Renal cortex interstitium (tissue), 11 donors: ENCODE results near the gene NRBF2. TPM values are rescaled to one million over a fixed set of nuclear protein-coding genes. Genes with fewer than 3 reads are reported as not detected.
A peak's percentile ranks its signal among the peaks of the same experiment; 100 is the strongest.

ENCODE experiments used
- DNase-seq, 11 donors: peaks; one replicate each; pipeline ENCODE4 v3.0.0-alpha.2; 2013; ENCODE audit warnings: low read depth in 9 of 11, low spot score in 4 of 11; ENCODE audit errors: extremely low read depth in 1 of 11
- polyA plus RNA-seq, 3 donors: library from polyadenylated mRNA; unstranded; fragments of 120-200 nt; gene quantifications; one replicate each; pipeline ENCODE4 v1.2.1, GENCODE V29; 2013; ENCODE audit not compliant: insufficient read length in 3 of 3

The NRBF2 gene
- polyA plus RNA-seq, 3 donors: 22.4 to 26.6 (median 23.4) TPM

DNA sequence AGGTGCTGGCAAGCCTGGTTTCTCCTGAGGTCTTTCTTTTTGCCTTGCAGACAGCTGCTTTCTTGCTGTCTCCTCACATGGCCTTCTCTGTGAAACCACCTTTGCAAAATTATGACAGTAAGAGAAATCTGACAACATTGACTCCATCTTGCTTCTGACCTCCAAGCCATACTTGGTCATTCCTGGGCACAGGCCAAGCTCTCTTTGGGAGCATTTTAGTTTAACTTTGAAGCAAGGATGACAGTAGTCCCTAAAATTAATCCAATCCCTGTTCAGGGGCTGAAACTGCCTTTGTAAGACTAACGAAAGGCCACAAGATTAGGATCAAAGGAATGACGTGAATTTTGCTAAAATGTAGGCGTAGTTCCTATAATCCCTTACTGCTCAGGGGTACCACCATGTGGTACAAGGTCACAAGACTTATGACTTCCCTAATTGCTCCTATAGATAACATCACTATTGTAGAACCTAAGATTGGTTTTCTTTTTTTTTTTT, 25.1 kb upstream of the NRBF2 start:
- no peak for DNase-seq

DNA sequence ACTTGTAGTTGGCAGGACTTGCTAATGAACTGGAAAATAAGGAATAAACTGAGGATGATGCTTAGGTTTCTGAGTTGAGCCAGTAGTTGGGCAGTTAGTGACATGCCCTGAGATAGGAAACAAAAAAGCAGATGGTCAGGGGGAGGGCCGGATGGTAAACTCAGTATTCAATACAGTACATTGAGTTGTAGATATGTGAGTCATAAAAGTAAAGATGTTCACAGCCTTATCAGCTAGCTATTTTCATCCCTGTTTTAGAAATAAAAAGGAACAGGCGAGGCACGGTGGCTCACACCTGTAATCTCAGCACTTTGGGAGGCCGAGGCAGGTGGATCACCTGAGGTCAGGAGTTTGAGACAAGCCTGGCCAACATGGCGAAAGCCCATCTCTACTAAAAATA, 22.2 kb upstream of the NRBF2 start:
- no peak for DNase-seq

DNA sequence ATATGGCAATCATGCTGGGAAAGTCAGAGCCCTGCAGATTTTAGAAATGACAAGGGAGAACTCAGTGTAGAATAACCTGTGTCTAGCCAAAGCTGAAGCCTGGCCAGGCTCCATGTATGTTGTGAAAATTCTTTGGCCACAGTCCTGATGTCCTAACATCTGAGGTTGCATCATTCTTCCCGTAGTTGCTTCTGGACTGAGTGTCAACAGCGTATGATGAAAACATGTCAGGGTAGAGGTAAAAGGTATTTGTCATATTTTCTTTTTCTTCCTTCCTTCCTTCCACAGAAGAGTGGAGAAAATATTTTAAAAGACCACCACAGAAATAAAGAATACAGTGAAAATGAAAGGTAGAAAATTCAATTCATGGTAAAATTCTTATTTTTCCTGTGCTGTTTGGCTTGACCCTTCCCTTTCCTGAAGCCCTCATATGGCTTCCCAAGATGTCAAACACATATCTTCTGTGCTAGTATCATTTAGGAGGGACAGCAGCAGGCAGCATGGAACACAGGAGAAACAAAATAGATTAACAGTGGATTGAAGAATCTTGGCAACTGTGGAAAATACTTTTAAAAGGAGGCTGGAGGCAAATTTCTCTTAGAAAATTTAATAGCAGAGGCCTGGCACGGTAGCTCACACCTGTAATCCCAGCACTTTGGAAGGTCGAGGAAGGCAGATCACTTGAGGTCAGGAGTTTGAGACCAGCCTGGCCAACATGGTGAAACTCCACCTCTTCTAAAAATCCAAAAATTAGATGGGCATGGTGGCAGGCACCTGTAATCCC, 18.9 kb upstream of the NRBF2 start:
- DNase-seq: no peak

DNA sequence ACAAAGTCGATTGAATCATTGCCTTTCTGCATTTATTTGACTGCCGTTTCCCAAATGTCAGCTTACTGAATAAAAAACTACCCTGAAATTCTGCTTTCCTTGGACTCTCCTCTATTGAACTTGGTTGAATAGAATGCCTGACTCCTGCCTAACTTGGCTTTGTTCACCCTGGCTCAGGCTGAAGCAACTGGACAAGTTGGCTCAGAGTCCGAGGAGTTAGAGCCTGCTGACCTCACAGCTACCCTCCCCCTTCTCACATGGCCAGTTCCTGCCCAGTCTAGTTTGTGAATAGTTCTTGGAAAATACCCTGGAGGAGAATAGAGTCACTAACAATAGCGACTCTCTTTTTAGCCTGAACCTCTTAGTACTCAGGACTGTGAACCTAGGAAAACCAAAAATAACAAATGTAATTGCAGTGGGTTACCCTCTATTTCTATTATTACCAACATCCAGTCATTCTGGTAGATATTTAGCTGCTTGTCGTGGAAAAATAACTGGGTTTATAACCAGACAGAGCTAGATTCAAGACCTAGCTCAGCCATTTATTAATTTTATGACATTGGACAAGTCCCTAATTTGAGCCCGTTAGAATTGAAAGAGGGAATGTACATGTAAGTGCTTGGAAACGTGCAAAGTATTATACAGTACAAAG, 17.3 kb upstream of the NRBF2 start:
- peak in 4 of 11 donors; percentile 30 to 46 (median 31) for DNase-seq

DNA sequence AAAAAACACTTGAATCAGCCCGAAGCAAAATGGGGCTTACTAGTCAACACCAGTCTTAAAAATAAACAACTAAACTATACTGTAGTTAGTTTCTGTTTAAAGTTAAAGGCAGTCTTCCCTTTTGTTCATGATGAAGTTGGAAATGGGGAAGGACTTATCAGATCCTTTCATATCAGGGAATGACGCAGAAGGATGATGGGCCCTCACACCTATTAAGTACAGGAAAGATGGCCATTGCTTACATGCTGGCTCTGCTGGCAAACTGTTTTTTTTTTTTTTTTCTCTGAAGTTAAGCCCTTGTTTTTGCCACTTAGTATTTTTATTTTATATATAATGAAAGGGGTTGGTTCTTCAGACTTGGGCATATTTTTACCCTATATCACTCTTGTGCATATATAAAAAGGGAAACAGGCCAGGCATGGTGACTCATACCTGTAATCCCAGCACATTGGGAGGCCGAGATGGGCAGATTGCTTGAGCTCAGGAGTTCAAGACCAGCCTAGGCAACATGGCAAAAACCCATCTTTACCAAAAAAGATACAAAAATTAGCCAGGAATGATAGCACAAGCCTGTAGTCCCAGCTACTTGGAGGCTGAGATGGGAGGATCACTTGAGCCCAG, 16.6 kb upstream of the NRBF2 start:
- DNase-seq: no peak

DNA sequence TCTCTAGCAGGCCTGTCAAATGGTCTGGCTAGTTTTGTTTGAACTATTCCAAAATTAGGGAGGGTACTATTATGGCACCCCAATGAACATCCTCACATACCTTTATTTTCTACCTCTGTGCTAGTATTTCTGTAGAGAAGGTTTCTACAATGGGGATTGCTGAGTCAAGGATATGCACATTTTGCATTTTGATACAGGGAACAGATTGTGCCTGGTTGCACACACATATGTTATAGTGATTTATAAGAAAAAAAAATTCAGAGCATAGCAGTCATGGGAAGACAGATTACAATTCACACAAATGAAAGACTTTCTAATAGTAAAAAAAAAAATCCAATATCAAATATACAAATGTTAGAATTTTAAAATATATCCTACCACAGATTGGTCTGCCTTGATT, 14.1 kb upstream of the NRBF2 start:
- DNase-seq: no peak

DNA sequence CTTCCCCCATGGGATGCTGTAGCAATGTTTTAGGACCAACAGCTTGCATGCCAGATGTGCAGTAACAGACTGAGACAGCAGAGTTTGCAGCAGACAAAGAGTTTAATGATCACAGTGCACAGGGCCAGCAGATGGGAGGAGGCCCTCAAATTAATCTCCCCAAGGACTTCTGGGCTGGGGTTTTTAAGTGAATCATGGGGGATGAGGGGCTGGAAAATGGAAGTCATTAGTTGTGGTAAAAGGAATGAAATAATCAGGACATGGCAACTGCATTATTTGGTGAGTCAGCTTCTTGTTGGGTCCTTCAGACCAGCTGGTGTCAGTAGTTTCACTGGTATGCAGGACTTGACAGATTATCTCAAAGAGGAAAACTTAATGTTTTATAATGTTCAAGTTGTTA, 12.6 kb upstream of the NRBF2 start:
- DNase-seq: peak in 3 of 11 donors; percentile 26 to 44 (median 33)

DNA sequence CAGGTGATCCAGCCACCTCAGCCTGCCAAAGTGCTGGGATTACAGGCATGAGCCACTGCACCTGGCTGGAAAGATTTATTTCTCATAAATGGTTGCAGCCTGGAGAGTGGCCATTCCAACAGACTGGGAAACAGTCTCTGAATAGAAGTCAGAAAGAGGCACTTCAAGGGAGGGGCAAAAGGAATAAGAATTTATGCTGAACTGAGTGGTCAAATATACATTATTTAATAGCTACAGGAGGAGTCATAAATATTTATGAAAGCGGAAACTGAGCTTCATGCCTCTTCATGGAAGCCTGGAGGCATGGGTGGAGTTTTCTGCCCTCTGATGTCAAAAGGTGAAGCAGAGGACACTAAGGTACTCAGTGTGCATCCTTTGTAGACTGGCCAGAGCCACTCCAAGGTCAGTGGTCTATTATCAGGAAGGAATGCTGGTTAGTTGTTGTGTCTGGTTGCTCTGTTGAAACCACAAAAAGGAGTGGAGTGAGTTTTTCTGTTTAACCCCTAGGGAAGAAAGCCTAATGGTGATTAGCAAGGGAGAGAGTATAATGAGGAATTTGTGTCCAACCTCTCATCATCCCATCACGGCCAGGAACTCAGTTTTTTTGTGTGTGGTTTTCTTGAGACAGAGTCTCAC, 9.3 kb upstream of the NRBF2 start:
- no peak for DNase-seq

DNA sequence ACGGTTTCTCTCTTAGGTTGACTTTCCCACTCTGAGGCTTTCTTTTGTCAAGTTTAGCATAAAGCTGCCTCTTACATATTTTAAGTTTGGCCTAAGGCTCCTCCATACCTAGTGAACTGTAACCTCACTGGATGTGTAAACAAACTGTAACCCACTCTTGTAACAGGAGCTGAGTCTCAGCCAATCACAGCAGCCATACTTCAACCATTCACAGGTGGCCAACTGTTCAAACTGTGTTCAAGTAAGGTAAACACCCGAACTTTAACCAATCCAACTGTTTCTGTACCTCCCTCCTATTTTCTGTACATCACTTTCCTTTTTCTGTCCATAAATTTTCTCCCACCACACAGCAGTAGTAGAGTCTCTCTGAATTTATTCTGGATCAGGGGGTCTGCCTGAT, 7.7 kb upstream of the NRBF2 start:
- no peak for DNase-seq

DNA sequence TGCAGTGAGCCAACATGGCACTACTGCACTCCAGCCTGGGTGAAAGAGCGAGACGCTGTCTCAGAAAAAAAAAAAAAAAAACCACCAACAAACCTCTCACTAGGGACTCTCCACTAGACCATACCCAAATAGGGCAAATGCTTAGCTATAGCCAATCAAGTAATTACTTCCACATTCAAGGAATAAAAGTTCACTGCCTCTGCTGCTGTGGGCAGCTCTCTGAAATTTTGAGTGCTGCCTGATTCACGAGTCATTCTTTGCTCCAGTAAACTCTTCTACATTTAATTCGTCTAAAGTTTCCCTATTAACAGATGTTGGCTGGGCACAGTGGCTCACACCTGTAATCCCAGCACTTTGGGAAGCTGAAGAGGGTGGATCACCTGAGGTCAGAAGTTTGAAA, 4.7 kb upstream of the NRBF2 start:
- DNase-seq: no peak

DNA sequence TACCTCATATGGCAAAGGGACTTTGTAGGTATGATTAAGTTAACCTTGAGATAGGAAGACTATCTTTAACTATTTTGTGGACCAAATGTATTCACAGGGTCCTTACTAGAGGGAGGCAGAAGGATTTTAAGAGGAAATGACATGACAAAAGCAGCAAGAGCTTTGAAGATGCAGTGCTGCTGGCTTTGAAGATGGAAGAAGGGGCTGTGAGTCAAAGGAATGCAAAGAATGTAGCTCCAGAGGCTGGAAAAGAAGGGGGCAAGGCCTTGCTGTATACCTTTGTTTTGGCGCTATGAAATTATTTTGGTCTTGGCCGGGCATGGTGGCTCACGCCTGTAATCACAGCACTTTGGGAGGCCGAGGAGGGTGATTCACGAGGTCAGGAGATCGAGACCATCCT, 3.2 kb upstream of the NRBF2 start:
- no peak for DNase-seq

DNA sequence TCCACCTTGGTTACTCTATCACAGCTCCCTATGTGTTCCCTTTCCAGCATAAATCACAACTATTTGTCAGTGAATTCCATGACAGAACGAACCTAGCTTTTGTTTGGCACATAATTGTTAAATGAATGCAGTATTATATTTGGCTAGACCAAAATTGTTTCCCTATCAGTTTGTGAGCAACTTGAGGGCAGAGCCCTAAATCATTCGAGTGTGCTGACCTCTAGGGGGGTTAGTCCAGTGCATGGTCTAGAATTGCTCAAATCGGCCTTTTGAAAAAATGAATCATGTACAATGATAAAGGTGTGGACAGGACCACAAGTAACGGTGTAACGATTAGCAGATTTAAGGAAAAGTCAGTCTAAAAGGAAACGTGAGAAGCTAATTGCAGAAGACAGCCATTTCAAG, 475 bp upstream of the NRBF2 start:
- DNase-seq: no peak

DNA sequence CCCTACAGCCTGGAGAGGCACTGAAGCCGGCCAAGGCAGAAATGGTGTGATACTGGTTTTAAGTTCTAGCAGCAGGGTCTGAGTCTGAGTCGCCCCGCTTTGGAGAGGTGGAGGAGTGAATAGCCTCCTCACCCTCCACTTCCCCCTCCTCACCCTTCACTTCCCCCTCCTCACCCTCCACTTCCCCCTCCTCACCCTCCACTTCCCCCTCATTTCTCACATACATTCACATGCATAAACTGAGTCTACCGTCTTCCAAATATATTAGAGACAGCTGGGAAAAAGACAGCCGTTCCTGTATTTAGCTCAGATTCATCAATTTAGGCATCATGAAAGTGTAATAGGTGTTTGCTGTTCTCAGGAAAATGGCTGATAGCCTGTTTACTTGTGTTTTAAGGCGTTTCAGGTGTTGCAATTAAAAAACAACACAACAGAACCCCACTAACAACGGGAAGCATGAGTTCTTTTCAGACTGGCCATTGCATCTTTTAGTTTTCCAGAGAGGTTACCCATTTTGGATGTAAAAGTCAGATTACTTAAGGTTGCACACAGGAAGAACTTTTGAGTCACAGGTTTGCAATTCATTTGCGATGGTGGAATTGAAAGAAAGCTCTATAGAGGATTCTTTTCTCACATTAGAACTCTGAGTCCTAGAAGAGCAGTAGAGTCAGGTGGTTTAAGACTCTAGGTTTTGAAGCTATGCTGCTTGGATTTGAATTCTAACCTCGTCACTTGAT, 861 bp downstream of the NRBF2 start:
- no peak for DNase-seq

DNA sequence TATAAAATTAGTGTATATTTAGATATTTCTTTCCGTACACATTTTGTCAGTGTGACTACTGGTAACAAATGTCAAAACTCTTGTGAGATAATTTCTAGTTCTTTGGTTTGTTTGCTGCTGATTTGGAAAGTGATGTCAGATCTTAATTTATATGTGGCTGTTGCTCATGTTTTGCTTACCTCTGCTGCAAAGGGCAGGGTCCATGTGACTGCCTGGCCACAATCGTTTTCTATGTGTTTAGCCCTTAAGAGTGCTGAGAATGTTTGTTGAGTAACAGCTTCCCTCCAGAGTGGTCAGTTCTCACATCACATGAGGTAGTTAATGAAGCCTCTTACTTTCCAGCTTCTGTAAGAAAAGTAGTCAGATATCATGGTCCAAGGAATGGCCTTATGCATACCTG, 4.2 kb downstream of the NRBF2 start:
- DNase-seq: no peak

DNA sequence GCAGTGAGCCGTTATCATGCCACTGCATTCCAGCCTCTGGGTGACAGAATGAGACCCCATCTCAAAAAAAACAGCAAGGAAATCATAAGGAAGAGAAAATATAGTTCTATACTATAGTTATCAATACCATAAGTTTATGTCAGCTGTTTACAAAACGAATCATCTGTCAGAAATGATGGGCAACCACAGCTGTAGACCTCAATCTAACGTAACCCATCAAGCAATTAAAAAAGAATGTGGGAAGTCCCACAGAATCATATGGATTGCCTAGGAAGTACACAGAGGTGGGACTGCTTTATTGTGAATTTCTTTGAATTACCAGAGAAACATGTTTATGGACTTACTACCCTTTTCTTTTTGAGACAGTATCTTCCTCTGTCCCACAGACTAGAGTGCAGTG, 6.9 kb downstream of the NRBF2 start:
- no peak for DNase-seq

DNA sequence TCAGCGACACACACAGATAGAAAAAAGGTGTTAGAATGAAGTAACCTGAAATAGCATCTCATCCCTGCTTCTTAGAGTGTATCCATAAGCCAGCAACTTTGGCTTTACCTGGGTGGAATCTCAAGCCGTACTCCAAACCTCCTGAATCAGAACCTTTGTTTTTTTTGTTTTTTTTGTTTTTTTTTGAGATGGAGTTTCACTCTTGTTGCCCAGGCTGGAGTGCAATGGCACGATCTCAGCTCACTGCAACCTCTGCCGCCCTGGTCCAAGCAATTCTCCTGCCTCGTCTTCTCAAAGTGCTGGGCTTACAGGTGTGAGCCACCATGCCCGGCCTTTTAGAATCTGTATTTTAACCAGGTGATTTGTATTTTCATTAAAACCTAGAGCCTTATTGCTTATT, 9.0 kb downstream of the NRBF2 start:
- no peak for DNase-seq

DNA sequence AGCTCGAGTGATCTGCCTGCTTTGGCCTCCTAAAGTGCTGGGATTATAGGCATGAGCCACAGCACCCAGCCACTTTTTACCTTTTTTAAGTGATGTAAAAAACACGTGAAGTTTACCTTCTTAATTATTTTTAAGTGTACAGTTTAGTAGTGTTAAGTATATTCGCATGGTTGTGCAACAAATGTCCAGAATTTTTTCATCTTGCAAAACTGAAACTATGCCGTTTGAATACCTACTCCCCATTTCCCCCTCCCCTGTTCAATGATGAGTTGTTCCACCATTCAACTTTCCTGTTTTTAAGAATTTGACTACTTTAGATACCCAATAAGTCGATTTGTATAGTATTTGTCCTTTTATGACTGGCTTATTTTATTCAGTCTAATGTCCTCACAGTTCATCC, 10.9 kb downstream of the NRBF2 start:
- no peak for DNase-seq

DNA sequence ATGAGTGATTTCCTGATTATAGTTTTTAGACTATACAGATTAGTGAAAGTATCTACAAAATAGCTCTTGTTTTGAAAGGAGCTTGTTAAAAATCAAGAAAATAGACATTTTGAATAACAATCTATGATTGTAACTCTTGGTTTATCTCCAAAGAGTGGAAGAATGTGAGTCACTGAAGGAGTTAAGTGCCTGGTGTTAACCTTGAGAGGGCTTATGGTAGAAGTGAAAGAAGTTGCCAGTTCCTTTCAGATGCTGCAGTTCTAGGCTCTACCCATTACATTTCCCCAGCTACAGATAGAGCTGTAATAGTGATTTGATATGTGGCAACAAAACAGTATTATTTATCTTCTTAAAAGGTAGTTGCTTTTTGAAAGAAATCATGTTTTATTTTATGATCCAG, 12.7 kb downstream of the NRBF2 start:
- no peak for DNase-seq

DNA sequence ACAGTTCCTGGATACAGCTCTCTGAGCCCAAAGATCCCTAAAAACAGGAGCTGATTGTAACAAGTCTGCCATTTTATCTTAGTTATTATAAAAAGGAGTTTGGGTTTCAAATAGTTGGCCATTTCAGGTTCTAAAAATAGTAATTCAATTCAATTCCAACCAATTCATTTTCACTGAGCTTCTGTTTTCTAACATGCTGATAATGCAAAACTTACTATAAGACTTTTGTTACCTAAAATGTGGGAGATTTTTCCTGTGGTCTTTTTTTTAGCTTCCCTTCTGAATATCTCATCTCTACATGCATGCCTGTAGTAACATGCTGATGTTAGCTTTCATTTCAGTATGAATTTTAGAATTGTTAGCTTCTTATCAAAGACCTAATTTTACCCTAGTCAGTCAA, 13.4 kb downstream of the NRBF2 start:
- DNase-seq: no peak
